HepG2 (cell line): Measurements from ENCODE around the gene CYP2J2.

Experiments
- CEBPB ChIP-seq: IDR thresholded peaks from 2 replicates; pipeline ENCODE4 v1.6.1; 2011; ENCODE audit warnings: low read depth, low read length, improper control_type of control experiment, borderline replicate concordance
- NFE2 ChIP-seq: sonication (generic); formaldehyde crosslinking; IDR thresholded peaks from 2 replicates; pipeline ENCODE4 v1.4.0; 2020; ENCODE audit warnings: missing genetic modification reagents

DNA sequence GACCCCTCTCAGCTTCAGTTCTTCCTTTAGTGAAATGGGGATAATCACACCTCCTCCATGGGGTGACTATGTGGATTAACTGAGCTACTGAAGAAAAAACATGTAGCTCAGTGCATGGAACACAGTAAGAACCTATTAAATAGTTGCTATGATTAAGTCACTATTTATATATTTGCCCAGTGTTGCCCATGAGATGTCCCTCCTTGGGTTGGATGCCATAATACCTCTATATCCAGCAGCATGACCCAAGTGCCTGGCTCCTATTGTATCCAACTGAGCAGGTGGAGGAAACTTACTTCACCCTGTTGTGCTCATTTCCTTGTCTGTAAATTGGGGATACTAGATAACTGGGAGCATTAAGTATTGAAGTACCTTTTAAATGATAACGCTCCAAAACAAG lies 47.1 kb upstream of the CYP2J2 start:
- no peak for TF ChIP-seq CEBPB
- no peak for TF ChIP-seq NFE2 (CRISPR knock-in tag)
